A549 (cell line): ENCODE measurements around the gene TMEM51. TPM values are rescaled to one million over a fixed set of nuclear protein-coding genes. Genes with fewer than 3 reads are reported as not detected.
A peak's percentile ranks its signal among the peaks of the same experiment; 100 is the strongest.

Source experiments
- ATAC-seq, 2 experiments: fragments of 200-7000 bp in 1 of 2; fragments of >200 bp in 1 of 2; cut with Nextera tagmentation in 1 of 2; cut with Tn5 transposase in 1 of 2; 3 replicates each; pipeline versions ENCODE4 v1.8.0 to v1.9.1; 2018 to 2020; ENCODE audit warnings: mild to moderate bottlenecking in 1 of 2, moderate library complexity in 1 of 2
- CTCF ChIA-PET: fragments of 300-600 bp; sonication (Branson Sonifier 250); formaldehyde crosslinking; extraction: SDS; loops from one replicate; lab custom pipeline; 2021; ENCODE audit warnings: antibody characterized with exemption, inconsistent platforms; lab: Yijun Ruan, JAX
- POLR2A ChIA-PET: fragments of 350-600 bp; formaldehyde crosslinking; extraction: SDS; loops from one replicate; lab custom pipeline; 2021; ENCODE audit warnings: antibody characterized with exemption, inconsistent platforms; lab: Yijun Ruan, JAX
- DNase-seq, 2 experiments: peaks; one replicate each; pipeline versions ENCODE4 v3.0.0 to v3.0.0-alpha.2; 2011 to 2016; ENCODE audit warnings: low read depth in 1 of 2, low spot score in 1 of 2
- FAIRE-seq: peaks from 2 replicates; lab custom pipeline; 2011; peaks lifted over from hg19 to GRCh38; lab: Jason Lieb, UNC
- H3K27ac ChIP-seq, 2 experiments: fragments of >200 bp; sonication (Bioruptor Twin); formaldehyde crosslinking; 3 replicates each; pipeline ENCODE4 v1.5.1; 2016 to 2017
- H3K4me1 ChIP-seq: fragments of >200 bp; sonication (Bioruptor Twin); formaldehyde crosslinking; 3 replicates; pipeline ENCODE4 v1.6.1; 2016
- H3K4me2 ChIP-seq: fragments of >200 bp; sonication (Bioruptor Twin); formaldehyde crosslinking; 3 replicates; pipeline ENCODE4 v1.6.1; 2016
- H3K4me3 ChIP-seq: fragments of >200 bp; sonication (Bioruptor Twin); formaldehyde crosslinking; 3 replicates; pipeline ENCODE4 v1.5.1; 2016
- H3K9me3 ChIP-seq: fragments of >200 bp; sonication (Bioruptor Twin); formaldehyde crosslinking; 3 replicates; pipeline ENCODE4 v1.6.1; 2016
- CEBPB ChIP-seq, 2 experiments: fragments of >200 bp in 1 of 2; sonication (Bioruptor Twin) in 1 of 2; formaldehyde crosslinking in 1 of 2; IDR thresholded peaks; 2 replicates each; pipeline ENCODE4 v1.6.1; 2012 to 2016
- FOSL2 ChIP-seq, 2 experiments: fragments of 450-650 bp in 1 of 2; fragments of >200 bp in 1 of 2; sonication (Bioruptor Twin) in 1 of 2; formaldehyde crosslinking; IDR thresholded peaks; 2 replicates each; pipeline versions ENCODE4 v1.5.0 to v1.6.1; 2016 to 2020; ENCODE audit warnings: mild to moderate bottlenecking in 1 of 2, moderate library complexity in 1 of 2
- GATA3 ChIP-seq: IDR thresholded peaks from 2 replicates; pipeline ENCODE4 v1.6.1; 2012; ENCODE audit warnings: borderline replicate concordance
- HEYL ChIP-seq: fragments of 250-450 bp; sonication (Bioruptor Pico); IDR thresholded peaks from 2 replicates; pipeline ENCODE4 v1.8.0; 2021; ENCODE audit warnings: mild to moderate bottlenecking, moderate library complexity
- NPAS2 ChIP-seq: fragments of 250-450 bp; sonication (Bioruptor Pico); IDR thresholded peaks from 2 replicates; pipeline ENCODE4 v1.8.0; 2022; ENCODE audit warnings: mild to moderate bottlenecking, moderate library complexity, borderline replicate concordance
- POLR2A ChIP-seq: IDR thresholded peaks from 2 replicates; pipeline ENCODE4 v1.6.1; 2012; ENCODE audit warnings: mild to moderate bottlenecking, low read length
- POLR2AphosphoS2 ChIP-seq: conservative IDR thresholded peaks from 2 replicates; pipeline ENCODE4 v1.6.1; 2012; ENCODE audit warnings: low read length, improper control_type of control experiment, inconsistent platforms
- RARB ChIP-seq: fragments of 250-450 bp; sonication (Bioruptor Pico); IDR thresholded peaks from 2 replicates; pipeline ENCODE4 v1.8.0; 2021; ENCODE audit warnings: mild to moderate bottlenecking, moderate library complexity
- TP53 ChIP-seq: fragments of 250-450 bp; sonication (Bioruptor Pico); IDR thresholded peaks from 2 replicates; pipeline ENCODE4 v1.5.0; 2021; ENCODE audit warnings: mild to moderate bottlenecking, moderate library complexity
- USF2 ChIP-seq: fragments of 450-650 bp; IDR thresholded peaks from 2 replicates; pipeline ENCODE4 v1.6.1; 2014; ENCODE audit warnings: antibody characterized with exemption
- WGBS: methylation state at CpG from one replicate; pipeline ENCODE4 v1.1.6; 2017; ENCODE audit errors: missing lambda C conversion rate; 5-methylcytosine and 5-hydroxymethylcytosine counted together
- polyA plus RNA-seq, 4 experiments: library from polyadenylated mRNA; depleted of rRNA in 3 of 4; stranded (reverse); fragments of >200 nt; fragmentation: RNase III in 1 of 4; extraction: RNeasy Plus Mini Kit Qiagen cat#74134 plus additional on column Dnase treatment in 1 of 4; gene quantifications; 2 replicates in 3 of 4; 3 replicates in 1 of 4; pipeline ENCODE4 v1.2.3, GENCODE V29; 2011 to 2017
- TF ChIP-seq, protein P1 (sequence below): IDR thresholded peaks from 2 replicates; pipeline ENCODE4 v1.6.1; 2012

TMEM51 gene
- polyA plus RNA-seq, 2 of the 4 experiments (the other 2 are of a cell fraction) = 20.0 to 22.8 TPM

- peak overlapping the region; percentile 67; the same call in 2 of the 3 replicates for H3K4me2 ChIP-seq
- ATAC-seq (no peak), FAIRE-seq (no peak), DNase-seq (no peak)
- H3K27ac ChIP-seq = peak overlapping the region; percentile 70 to 87
- peaks cover 83% of the 10 kb centered on the region for H3K4me1 ChIP-seq
- no peak overlapping the region for H3K4me3 ChIP-seq
- CTCF ChIA-PET = interaction anchor here (0.8 to 4.0 kb wide), 5 partner anchors 19 to 101 kb away, joined by 3 to 15 read pairs (median 3); partner anchors contain the start of gene TMEM51
- no peaks in the 10 kb centered on the region for H3K9me3 ChIP-seq
- POLR2A ChIA-PET = interaction anchor here (1.5 kb wide), 1 partner anchor 13 kb away, joined by 3 read pairs; no protein-coding TSS in a partner anchor
- TF ChIP-seq GATA3 (no peak), POLR2A (no peak), RARB (CRISPR knock-in tag) (no peak), TP53 (CRISPR knock-in tag) (no peak), POLR2AphosphoS2 (no peak), NPAS2 (CRISPR knock-in tag) (no peak)
- WGBS = 88% methylated on average over 14 of the region's 15 CpGs
These were observed 17.8 kb downstream of the TMEM51 start for GRCh38 chr1:15171271-15171908.

GRCh38 chr1:15172405-15173259 is 19.1 kb downstream of the TMEM51 start:
- ChIA-PET POLR2A (interaction anchor here (1.5 kb wide), 1 partner anchor 14 kb away, joined by 3 read pairs; no protein-coding TSS in a partner anchor), CTCF (interaction anchor here (0.7 to 4.0 kb wide), 5 partner anchors 10 to 31 kb away, joined by 3 to 15 read pairs (median 3); partner anchors contain the start of gene TMEM51)
- Histone ChIP-seq H3K4me1 (peaks cover 83% of the 10 kb centered on the region), H3K9me3 (no peaks in the 10 kb centered on the region), H3K4me2 (peak overlapping the region; percentile 67), H3K27ac (peak overlapping the region; percentile 70 to 87), H3K4me3 (no peak overlapping the region)
- DNase-seq (no peak), ATAC-seq (peak; percentile 7 to 43; a peak in 2 of 6 replicates), FAIRE-seq (no peak)
- TF ChIP-seq POLR2A (no peak), FOSL2 (IDR thresholded peaks at IDR 0.05) (no peak), FOSL2 (CRISPR knock-in tag; IDR thresholded peaks at IDR 0.05) (peak; percentile 20; the same call in 1 of the 2 replicates), TP53 (CRISPR knock-in tag) (no peak), USF2 (peak; percentile 11; the same call in 1 of the 2 replicates), CEBPB (IDR thresholded peaks at IDR 0.05) (0 out of 4 replicates have a peak, but pooled peaks of 1 of the 2 experiments have one; percentile 13)
- TF ChIP-seq, protein P1, sequence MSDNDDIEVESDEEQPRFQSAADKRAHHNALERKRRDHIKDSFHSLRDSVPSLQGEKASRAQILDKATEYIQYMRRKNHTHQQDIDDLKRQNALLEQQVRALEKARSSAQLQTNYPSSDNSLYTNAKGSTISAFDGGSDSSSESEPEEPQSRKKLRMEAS = peak; percentile 67
- WGBS = 48% methylated on average over 16 of the region's 16 CpGs

GRCh38 chr1:15173863-15174614 is 20.5 kb downstream of the TMEM51 start:
- H3K4me1 ChIP-seq = peaks cover 80% of the 10 kb centered on the region
- 62% methylated on average over 11 of the region's 11 CpGs for WGBS
- ATAC-seq (no peak), FAIRE-seq (no peak), DNase-seq (no peak)
- peak overlapping the region; percentile 36 for H3K4me2 ChIP-seq
- H3K4me3 ChIP-seq = no peak overlapping the region
- ChIA-PET POLR2A (no interaction called here), CTCF (interaction anchor here (0.9 to 4.0 kb wide), 7 partner anchors 8 to 98 kb away, joined by 3 to 15 read pairs (median 4); partner anchors contain the start of gene TMEM51)
- peak overlapping the region; percentile 70 to 87 for H3K27ac ChIP-seq
- no peaks in the 10 kb centered on the region for H3K9me3 ChIP-seq
- TF ChIP-seq USF2 = 0 out of 2 replicates have a peak, but pooled peaks have one; percentile 12
- no peak for TF ChIP-seq FOSL2 (IDR thresholded peaks at IDR 0.05)
- TF ChIP-seq FOSL2 (CRISPR knock-in tag; IDR thresholded peaks at IDR 0.05) = peak; percentile 44; the same call in 1 of the 2 replicates
- TF ChIP-seq HEYL (CRISPR knock-in tag) = no peak
- TF ChIP-seq, all 56 proteins: peak for 2
